HG02973 (cell line): ENCODE results near the gene NME3.
"Not testable (repeated sequence)": the region's sequence is repeated elsewhere in the genome, so short reads cannot be mapped to it uniquely, and the experiment has no call there.

Source experiments
- ATAC-seq: cut with Tn5 transposase; IDR thresholded peaks from one replicate; pipeline ENCODE4 v1.9.1; 2021; ENCODE audit warnings: moderate library complexity; ENCODE audit not compliant: unreplicated experiment

NME3 gene

DNA sequence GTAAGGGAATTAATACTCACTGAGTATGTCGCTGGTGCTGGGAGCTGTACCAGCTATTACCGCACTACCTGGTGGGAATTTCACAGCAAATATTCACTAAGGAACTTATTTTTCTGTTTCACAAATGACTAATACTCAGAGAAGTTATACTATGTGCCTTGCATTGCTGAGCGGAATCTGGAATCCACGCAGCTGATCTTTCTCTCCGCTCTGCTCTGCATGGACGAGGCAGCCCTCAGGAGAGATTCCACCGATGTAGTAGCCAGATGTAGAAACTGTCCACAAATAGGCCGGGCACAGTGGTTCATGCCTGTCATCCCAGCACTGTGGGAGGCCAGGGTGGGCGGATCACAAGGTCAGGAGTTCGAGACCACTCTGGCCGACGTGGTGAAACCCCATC, 17.1 kb downstream of the NME3 start:
- ATAC-seq: no peak

DNA sequence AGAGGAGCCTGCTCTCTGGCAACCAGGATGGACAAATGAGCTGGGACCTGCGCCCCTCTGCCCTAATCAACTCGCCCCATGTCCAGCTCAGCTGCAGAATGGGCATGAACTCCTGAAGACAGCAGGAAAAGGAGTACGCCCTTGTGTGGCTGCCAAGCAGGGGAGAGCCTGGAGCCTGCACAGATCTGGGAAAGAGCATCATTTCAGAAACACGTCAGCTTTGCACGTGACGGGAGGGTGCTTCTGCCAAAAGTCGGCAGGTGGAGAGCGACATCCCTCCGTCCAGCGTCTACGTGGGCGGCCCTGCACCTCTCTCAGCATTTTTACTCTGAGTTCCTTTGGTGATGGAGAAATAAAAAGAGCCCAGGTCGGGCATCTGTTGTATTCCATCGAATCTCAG, 18.5 kb downstream of the NME3 start:
- ATAC-seq: no peak

DNA sequence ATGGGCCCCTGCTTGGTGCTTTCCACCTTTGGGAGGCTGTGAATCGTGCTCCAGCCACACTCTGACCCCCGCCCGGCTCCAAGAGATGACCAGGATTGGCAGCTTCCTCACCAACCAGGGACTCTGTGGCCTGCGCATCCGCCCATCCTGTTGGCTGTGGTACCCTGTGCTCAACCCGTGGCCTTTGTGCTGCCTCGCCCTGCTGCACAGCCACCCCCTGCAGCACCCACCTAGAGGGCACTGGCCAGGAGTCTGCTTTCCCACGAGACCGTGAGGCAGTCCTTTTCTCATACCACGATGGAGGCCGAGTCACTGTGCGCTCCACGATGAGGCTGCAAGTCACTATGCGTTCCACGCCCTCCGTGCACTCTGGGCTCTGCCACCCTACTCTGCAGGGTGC, 19.4 kb downstream of the NME3 start:
- ATAC-seq: no peak

DNA sequence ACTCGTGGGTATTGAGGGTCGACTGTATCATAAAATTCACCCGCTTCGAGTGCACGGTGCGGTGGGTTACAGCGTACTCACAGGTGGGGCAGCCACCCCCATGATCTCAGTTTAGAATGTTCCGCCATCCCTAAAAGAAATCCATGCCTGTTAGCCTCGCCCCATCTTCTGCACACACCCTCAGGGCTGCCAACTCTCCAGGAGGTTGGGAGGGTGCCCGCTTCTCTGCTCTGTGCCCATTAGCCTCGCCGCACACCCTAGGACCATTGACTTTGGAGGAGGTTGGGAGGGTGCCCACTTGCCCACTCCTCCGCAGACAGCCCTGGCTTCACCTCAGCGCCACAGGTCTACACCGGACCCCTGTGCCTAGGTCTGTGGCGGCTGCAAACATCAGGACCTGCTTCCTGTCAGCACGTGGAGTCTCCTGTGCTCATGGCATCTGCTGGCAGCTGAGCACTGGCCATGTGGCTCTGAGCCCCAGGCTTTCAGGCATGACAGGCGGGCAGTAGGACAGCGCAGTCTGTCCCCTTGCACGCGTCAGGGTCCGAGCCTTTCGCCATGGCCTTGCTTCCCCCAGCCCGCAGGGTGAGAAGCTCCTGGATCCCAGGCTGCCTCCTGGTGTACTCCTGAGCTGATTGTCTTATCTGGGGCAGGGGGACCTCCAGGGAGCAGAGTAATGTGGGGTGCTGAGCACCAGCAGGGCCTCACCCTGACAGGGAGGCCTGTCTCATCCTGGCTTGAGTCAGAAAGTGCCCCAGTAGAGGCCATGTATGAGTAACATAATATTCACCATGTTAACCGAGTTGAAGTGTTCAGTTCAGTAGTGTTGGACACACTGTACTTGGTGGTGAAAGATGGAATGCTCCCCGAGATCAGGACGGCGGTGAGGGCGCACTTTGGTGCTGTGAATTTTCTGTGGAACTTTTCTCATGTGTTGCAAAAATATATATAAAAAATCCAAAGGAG, 21.9 kb downstream of the NME3 start:
- no peak for ATAC-seq

DNA sequence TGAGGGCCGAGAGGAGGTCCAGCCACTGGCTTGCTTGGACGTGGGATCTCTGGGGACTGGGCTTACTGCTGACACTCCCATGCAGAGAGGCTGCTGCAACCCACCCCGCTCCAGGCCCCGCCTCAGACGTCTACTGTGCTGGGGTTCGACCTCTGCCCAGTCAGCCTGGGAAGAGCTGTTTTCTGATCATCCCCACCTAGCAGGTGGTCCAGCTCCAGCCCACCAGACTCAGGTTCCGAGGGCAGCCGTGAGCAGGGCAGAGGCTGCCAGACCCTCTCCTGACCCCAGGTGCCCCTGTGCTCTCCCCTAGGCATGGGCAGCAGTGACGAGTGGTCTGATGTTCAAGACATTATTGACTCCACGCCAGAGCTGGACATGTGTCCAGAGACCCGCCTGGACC, 23.4 kb downstream of the NME3 start:
- no peak for ATAC-seq

DNA sequence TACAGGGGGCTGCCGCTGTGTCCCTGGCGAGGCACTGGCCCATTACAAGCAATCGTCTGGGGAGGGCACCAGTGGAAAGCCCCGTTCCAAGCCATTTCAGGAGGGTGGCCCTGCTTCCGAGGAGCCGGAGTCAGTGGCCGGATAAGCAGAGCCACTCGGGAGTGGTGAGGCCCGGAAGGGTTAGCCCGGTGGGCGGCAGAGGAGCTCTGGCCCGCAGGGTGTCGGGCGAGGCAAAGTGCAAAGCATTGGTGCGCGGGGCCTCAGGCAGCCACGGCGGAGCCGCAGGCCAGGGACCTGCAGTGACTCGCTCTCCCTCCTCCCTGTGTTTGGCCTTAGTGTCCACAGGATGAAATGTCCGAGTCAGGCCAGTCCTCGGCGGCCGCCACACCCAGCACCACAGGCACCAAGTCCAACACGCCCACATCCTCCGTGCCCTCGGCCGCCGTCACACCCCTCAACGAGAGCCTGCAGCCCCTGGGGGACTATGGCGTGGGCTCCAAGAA, 24.6 kb downstream of the NME3 start:
- no peak for ATAC-seq

DNA sequence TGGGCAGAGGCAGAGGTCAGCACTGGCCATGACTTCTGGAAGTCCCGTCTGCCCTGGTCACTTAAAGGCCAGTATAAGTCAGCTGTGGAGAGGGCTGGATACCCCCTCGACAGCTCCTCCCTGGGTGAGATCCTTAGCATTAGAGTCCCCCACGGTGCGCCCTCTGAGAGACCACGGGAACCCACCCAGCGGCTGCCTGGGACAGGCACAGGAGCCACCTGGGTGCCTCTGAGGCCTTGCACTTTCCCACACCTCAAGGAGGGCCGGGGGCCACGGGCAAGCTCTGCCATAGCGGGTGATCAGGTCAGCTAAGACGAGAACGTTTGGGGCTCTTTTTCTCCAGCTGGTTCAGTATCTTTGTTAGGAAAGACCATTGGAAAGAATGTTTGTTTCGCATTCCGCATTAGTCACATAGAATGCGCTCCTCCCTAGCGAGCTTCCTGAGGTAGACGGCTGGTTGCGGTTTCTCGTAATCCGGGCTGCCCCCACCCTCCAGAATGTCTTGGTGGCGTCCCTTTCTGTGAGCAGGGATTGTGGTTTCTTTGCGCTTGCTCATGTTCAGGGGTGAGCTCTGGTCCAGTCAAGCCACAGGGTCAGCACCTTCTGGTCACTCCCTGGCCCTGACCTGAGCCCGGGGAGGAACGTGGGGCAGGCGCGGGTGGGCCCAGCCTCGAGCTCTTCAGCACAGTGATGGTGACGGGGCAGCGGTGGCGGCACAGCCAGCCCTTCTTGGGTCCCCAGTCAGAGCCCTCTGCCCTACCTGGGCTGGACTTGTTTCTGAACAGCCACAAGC, 25.2 kb downstream of the NME3 start:
- ATAC-seq: no peak

DNA sequence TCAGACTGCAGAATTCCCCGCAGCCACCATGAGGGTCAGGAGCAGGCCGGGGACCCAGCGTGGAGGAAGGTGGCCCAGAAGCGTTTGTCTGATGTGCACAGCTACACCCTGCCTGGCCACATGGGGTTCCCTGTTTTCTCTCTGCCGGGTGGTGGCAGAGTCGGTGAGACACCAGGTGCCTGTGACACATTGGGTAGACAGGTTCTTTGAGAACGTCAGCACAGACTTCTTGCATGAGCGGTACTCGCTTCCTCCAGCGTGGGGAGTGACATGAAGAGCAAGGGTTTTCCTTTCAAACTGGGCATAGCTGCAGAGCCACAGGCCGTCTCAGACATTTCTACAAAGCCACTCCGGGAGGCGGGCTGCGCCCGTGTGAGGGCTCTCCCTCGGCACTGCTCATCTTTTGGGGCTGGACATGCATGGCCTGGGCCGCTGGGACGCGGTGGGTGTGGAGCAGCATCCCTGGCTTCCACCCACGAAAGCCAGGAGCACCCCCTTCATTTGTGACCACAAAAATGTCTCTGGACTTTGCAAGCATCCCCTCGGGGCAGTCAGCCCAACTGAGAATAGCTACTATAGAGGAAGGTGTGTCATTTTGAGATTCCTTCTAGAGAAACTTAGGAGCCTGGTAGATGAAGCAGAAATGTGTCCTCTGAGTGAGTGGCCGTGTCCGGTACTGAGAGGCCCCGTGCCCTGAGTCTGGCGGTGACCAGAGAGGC, 26.0 kb downstream of the NME3 start:
- ATAC-seq: no peak

DNA sequence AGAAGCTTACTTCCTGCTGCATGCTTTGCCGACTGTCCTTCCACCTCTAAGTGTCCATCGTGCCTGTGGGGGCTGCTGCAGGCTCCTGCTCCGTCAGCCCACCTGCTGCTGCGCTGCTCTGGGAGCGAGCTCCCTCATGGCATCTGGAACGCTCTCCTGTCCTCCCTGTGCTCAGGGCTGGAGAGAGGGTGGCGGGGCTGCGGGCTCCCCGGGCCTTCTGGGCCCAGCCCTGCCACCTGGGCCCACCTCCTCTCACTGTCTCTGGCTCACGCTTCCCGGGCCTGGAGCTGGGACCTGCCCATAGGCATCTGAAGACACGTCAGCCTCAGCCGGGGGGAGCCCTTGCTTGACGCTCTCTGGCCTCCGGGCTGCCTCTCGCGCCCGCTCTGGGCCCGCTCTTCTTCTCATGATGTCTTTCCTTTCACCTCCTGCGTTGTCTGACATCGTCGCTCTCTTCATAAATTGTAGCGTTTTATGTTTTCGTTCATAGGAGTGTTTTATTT, 27.0 kb downstream of the NME3 start:
- ATAC-seq: no peak

DNA sequence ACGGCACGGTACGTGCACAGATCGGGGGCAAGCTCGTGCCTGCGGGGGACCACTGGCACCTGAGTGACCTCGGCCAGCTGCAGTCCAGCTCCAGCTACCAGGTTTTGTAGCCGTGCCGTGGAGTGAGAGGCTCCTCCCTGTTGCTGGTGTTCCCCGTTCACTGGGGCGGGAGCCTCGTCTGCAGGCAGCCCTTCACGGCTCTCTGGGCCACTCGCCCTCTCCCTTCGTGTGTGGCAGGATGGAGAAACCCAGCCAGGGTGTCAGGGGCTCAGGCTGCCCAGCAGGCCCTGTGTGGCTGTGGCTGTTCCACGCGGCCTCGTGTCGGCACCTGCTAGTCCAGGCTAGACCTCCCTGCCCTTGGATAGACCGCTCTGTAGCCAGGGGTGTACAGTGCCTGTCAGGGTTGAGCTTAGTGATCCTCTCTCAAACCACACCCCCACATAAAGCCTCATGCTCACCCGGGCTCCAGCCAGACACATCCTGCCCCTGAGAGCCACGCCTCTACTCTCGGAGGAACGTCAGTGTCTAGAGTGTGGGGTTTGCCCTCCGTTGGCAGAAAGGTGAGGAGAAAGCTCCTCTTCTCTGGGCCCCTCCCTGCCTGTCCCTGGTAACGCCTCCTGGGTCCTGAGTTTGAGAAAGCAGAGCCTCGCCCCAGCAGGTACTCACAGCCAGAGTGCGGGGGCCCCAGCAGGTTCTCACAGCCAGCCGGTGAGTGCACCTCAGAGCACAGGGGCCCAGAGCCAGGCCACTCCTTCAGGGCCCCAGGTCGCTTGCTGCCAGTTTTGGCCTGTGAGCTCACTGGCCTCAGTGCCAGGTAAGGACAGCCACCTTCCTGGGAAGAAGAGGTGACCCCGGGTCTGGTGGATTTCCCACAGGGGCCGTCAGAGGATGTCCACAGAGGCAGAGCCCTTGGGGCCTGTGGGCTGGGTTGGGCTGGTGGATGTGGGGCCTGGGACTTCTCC, 27.7 kb downstream of the NME3 start:
- no peak for ATAC-seq

DNA sequence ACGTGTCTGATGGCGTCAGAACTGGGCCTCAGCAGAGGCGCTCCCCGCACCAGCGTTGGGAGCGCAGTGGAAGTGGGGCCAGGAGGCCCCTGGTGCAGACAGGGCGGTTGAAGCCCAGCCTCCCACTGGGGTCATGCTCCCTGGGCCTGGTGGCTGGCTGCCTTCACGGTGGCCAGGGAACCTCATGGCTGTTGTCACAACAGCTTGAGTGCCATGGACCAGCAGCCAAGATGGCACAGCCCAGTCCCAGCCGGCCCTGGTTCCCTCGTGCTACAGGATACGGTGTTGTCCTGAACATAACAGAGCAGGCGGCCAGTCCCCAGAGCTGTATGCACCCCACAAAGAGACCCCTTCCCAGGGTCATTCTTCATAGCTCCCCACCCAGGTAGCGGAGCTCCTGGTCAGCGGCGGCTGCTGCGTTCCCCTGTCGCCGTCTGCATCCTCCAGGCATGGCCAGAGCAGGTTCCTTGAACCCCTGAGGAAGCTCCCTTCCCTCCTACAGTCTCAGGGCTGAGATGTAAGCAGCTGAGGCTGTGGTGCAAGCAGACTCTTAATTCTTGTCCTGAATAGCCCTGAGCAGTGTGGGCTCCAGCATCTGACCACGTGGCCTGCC, 29.7 kb downstream of the NME3 start:
- no peak for ATAC-seq

DNA sequence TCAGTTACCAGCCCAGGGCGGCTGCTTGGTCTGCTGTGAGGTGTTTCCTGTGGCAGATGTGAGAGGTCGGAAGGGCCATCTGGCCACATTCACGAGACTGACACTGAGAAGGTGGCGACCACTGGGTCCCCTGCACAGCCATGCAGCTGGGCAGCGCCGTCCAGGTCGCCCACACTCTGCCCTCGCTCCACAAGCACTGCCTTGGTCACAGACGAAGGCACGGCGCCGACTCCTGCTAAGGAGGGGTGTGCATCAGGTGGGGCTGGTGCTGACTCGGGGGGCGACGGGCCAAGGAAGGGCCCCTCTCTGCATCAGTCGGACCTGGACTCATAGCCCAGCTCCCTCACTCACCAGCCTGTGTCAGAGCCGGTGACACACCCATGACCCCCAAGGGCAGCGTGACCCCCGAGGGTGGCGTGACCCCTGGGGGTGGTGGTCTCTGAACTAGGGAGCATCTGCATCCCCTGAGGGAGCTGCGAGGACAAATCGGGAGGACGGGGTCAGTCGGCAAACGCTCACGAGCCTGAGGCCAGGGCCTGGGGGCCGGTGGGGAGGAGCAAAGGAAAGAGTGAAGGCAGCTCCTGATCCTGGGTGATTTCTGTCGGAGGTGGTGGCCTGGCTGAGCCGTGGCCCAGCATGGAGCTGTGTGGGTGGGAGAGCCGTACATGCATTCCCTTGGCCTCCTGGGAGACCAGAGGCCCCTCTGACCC, 30.4 kb downstream of the NME3 start:
- ATAC-seq: no peak

DNA sequence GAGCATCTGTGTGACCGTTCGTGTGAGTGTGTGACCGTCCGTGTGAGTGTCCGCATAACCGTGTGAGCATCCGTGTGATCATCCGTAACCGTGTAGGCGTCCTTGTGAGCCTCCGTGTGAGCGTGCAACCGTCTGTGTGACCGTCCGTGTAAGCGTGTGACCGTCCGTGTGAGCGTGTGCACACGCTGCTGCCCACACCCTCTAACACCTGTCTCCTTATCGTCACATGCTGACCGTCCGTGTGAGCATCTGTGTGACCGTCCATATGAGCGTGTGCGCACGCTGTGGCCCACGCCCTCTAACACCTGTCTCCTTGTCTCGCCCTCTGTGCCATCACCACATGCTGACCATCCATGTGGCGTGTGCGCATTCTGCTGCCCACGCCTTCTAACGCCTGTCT, 31.1 kb downstream of the NME3 start:
- ATAC-seq: no peak

DNA sequence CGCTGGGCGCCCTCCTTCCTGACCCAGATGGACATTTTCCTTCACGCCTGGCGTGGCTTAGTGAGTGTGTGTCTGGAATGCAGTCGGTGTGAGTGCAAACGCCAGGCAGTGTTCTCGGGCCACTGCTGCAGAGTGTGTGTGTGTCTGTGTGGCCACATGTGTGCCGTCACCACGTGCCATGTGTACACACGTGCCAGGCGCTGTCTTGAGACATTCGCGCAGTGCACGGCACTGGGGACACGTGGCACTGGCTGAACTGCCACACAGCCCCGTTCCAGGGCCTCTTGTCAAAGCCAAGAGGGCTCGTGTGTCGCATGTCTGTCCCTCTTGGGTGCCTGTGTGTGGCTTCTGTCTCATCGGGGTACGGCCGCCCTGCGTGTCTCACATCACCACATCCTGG, 36.5 kb downstream of the NME3 start:
- no peak for ATAC-seq

DNA sequence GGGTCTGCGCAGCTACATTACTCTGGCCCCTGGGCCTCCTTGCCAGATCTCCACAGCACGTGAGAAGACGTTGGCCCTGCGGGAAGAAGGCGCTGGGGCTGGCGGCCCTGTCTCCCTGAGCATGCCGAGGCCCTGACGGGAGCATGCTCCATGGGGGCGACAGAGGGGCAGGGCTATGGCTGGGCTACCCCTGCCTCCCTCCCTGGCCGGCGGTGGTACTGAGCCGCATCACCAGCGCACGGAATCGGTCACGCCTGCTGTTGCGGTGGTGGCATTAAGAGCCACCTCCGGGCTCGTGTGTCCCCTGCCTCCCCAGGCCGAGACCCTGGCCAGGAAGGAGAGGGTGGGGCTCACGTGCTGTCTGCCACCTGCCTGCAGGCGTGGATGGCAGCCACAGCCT, 37.2 kb downstream of the NME3 start:
- no peak for ATAC-seq

DNA sequence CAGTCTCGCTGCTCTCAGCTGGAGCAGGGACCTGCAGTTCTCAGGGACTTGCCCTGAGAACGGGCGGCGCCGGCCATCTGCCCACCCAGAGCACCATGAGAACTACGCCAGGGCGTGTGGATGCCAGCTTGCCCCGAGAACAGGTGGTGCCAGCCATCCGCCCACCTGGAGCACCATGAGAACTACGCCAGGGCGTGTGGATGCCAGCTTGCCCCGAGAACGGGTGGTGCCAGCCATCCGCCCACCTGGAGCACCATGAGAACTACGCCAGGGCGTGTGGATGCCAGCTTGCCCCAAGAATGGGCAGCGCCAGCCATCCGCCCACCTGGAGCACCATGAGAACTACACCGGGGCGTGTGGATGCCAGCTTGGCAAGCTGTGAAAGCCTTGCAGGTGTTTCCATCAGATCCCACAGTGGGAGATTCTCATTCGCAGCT, 38.8 kb downstream of the NME3 start:
- ATAC-seq: not testable (repeated sequence)

DNA sequence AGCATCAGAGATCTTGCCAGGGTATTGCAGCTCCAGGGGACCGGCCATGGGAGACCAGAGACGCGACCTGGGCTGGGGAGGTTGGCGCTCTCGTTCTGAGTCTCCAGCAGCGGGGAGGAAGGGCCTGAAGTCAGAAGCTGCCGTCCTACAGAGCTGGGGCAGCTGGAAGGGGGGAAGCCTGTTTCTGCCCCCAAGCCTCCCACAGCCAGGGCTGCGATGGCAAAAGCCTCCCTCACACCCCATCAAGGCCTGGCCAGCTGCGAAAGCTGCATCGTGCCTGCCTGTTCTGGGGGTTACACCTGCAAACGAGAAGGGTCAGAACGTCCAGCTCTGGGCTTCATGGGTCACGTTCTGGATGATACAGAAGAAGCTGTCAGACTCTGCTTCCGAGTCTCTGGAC, 39.3 kb downstream of the NME3 start:
- no peak for ATAC-seq

DNA sequence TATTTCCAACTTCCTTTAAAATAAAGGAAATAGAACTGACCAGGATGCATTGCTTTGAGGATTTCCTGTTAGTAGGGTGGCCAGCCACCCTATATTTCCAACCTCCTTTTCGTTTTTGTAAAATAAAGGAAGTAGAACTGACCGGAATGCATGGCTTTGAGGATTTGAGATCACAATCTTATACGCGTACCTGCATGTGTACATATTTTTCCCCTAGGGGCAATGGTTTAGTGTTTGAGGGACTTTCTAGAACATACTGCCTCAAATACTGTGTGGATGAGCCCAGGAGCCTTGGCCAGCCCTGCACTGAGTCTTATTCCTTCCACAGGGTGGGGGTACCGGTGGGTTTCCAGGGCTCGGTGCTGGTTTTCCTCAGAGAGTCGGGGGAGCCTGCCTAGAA, 39.7 kb downstream of the NME3 start:
- no peak for ATAC-seq

DNA sequence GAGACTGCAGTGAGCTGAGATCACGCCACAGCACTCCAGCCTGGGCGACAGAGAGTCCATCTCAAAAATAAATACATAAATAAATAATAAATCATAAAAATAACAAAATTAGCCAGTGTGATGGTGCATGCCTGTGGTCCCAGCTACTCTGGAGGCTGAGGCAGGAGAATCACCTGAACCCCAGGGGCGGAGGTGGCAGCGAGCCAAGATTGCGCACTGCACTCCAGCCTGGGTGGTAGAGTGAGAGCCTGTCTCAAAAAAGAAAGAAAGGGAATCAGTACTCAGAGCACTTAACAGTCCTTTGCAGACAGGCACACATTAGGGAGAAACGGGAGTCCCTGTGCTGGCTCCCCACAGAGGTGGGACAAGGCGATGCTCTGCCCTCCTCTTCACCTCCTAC, 40.3 kb downstream of the NME3 start:
- no peak for ATAC-seq
